Trophoblast cell (in vitro differentiated cells and primary cell): Measurements from ENCODE around the gene CA11.

Experiments
- DNase-seq, 2 donors: peaks; one replicate each; pipeline ENCODE4 v3.0.0-alpha.2; 2016
- H2AFZ ChIP-seq: 2 replicates; pipeline ENCODE4 v1.6.1; 2013; ENCODE audit warnings: low read length, moderate library complexity, mild to moderate bottlenecking; ENCODE audit not compliant: insufficient read depth, poor library complexity
- H2AK5ac ChIP-seq: 2 replicates; pipeline ENCODE4 v1.6.1; 2013; ENCODE audit warnings: mild to moderate bottlenecking, low read length
- H2BK120ac ChIP-seq: 2 replicates; pipeline ENCODE4 v1.6.1; 2013; ENCODE audit warnings: low read length, mild to moderate bottlenecking, moderate library complexity; ENCODE audit not compliant: insufficient read depth, poor library complexity
- H2BK12ac ChIP-seq: 2 replicates; pipeline ENCODE4 v1.6.1; 2013; ENCODE audit warnings: mild to moderate bottlenecking, low read length, moderate library complexity
- H2BK5ac ChIP-seq: 2 replicates; pipeline ENCODE4 v1.6.1; 2013; ENCODE audit warnings: low read length, low read depth, moderate library complexity, mild to moderate bottlenecking; ENCODE audit not compliant: poor library complexity
- H3K14ac ChIP-seq: 2 replicates; pipeline ENCODE4 v1.6.1; 2013; ENCODE audit warnings: mild to moderate bottlenecking, low read length
- H3K18ac ChIP-seq: 2 replicates; pipeline ENCODE4 v1.6.1; 2013; ENCODE audit warnings: mild to moderate bottlenecking, low read length
- H3K23ac ChIP-seq: 2 replicates; pipeline ENCODE4 v1.6.1; 2013; ENCODE audit warnings: low read length
- H3K27ac ChIP-seq: 2 replicates; pipeline ENCODE4 v1.5.1; 2013; ENCODE audit warnings: low read depth, mild to moderate bottlenecking, inconsistent platforms, low read length, moderate library complexity
- H3K27me3 ChIP-seq: 2 replicates; pipeline ENCODE4 v1.6.1; 2013; ENCODE audit warnings: inconsistent platforms, mild to moderate bottlenecking, low read length, moderate library complexity; ENCODE audit not compliant: insufficient read depth
- H3K36me3 ChIP-seq, 2 experiments: 1 replicate in 1 of 2; 2 replicates in 1 of 2; pipeline ENCODE4 v1.6.1; 2013; ENCODE audit warnings: low read length in 2 of 2, mild to moderate bottlenecking in 2 of 2, moderate library complexity in 1 of 2; ENCODE audit not compliant: insufficient read depth in 2 of 2, control insufficient read depth in 1 of 2
- H3K4ac ChIP-seq: 2 replicates; pipeline ENCODE4 v1.6.1; 2013; ENCODE audit warnings: low read depth, mild to moderate bottlenecking, low read length, moderate library complexity
- H3K4me1 ChIP-seq, 2 experiments: 1 replicate in 1 of 2; 2 replicates in 1 of 2; pipeline ENCODE4 v1.6.1; 2013; ENCODE audit warnings: low read length in 2 of 2, mild to moderate bottlenecking in 2 of 2, moderate library complexity in 1 of 2; ENCODE audit not compliant: insufficient read depth in 2 of 2, control insufficient read depth in 1 of 2
- H3K4me2 ChIP-seq: 2 replicates; pipeline ENCODE4 v1.6.1; 2013; ENCODE audit warnings: inconsistent platforms, mild to moderate bottlenecking, low read length, moderate library complexity
- H3K4me3 ChIP-seq: 2 replicates; pipeline ENCODE4 v1.5.1; 2013; ENCODE audit warnings: mild to moderate bottlenecking, low read depth, low read length, inconsistent platforms
- H3K79me1 ChIP-seq: one replicate; pipeline ENCODE4 v1.6.1; 2013; ENCODE audit warnings: low read length
- H3K79me2 ChIP-seq: 2 replicates; pipeline ENCODE4 v1.6.1; 2013; ENCODE audit warnings: low read length, mild to moderate bottlenecking; ENCODE audit not compliant: control insufficient read depth, insufficient read depth, poor library complexity
- H3K9ac ChIP-seq: 2 replicates; pipeline ENCODE4 v1.6.1; 2013; ENCODE audit warnings: mild to moderate bottlenecking, low read length
- H3K9me3 ChIP-seq: 2 replicates; pipeline ENCODE4 v1.6.1; 2013; ENCODE audit warnings: low read depth, mild to moderate bottlenecking, control low read depth, inconsistent platforms, low read length; ENCODE audit not compliant: insufficient read depth
- H4K12ac ChIP-seq: 2 replicates; pipeline ENCODE4 v1.6.1; 2013; ENCODE audit warnings: low read depth, mild to moderate bottlenecking, low read length, moderate library complexity
- H4K8ac ChIP-seq: 2 replicates; pipeline ENCODE4 v1.6.1; 2013; ENCODE audit warnings: low read depth, mild to moderate bottlenecking, low read length, moderate library complexity
- H4K91ac ChIP-seq: one replicate; pipeline ENCODE4 v1.6.1; 2013; ENCODE audit warnings: low read depth, mild to moderate bottlenecking, low read length, moderate library complexity
- WGBS: extraction: QIAGEN DNeasy Blood & Tissue Kit; methylation state at CpG from one replicate; pipeline ENCODE4 v1.1.7; 2013; ENCODE audit warnings: missing lambda C conversion rate; ENCODE audit not compliant: insufficient read length, insufficient coverage; ENCODE audit errors: extremely low coverage; 5-methylcytosine and 5-hydroxymethylcytosine counted together

CA11 gene

GRCh38 chr19:48646722-48647216 lies 782 bp upstream of the CA11 start:
- Histone ChIP-seq H3K79me1 (no peaks in the 10 kb centered on the region), H3K4me2 (peak overlapping the region; percentile 90), H2AK5ac (no peak overlapping the region), H2BK5ac (no peak overlapping the region), H4K91ac (no peak overlapping the region), H3K36me3 (no peaks in the 10 kb centered on the region), H3K27me3 (no peaks in the 10 kb centered on the region), H4K12ac (no peak overlapping the region), H2AFZ (no peak overlapping the region), H3K27ac (no peak overlapping the region), H3K4me3 (no peak overlapping the region), H3K23ac (no peak overlapping the region), H3K18ac (no peak overlapping the region), H3K4ac (no peak overlapping the region), H2BK12ac (no peak overlapping the region), H3K9ac (no peak overlapping the region), H3K9me3 (peaks cover 2% of the 10 kb centered on the region), H3K79me2 (no peaks in the 10 kb centered on the region), H3K14ac (no peak overlapping the region), H2BK120ac (no peak overlapping the region), H3K4me1 (peaks cover 6 to 13% of the 10 kb centered on the region in 2 experiments), H4K8ac (no peak overlapping the region)
- WGBS: no CpG with 5 or more reads among the region's 10 CpGs
- DNase-seq: no peak

DNA sequence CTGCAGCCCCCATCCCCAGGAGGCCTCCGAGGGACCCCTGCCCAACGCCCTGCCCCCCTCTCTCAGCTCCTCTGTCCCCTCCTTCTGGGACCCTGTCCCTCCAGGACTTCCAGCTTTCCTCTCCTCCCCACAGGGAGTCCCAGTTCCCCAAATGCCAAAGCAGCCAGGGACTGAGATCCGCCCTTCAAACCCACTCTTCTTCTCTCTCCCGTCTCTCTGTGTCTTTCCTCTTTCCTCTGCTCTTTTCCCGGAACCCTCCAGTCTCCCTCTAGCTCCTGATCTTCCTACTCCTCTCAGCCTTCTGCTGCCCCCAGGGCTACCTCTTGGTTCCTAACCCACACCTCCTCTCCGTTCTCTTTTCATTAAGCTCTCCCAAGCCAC lies 377 bp downstream of the CA11 start:
- Histone ChIP-seq H4K12ac (no peak overlapping the region), H2BK120ac (no peak overlapping the region), H3K36me3 (no peaks in the 10 kb centered on the region), H3K4me2 (peak overlapping the region; percentile 90), H3K23ac (no peak overlapping the region), H3K27me3 (no peaks in the 10 kb centered on the region), H3K79me1 (no peaks in the 10 kb centered on the region), H3K4ac (no peak overlapping the region), H3K18ac (no peak overlapping the region), H4K8ac (peak overlapping the region; percentile 59), H3K4me3 (no peak overlapping the region), H3K9me3 (no peaks in the 10 kb centered on the region), H2AFZ (peak overlapping the region; percentile 12), H2AK5ac (no peak overlapping the region), H3K27ac (no peak overlapping the region), H3K9ac (no peak overlapping the region), H3K14ac (no peak overlapping the region), H2BK5ac (no peak overlapping the region), H2BK12ac (no peak overlapping the region), H4K91ac (no peak overlapping the region), H3K79me2 (no peaks in the 10 kb centered on the region), H3K4me1 (peaks cover 6 to 13% of the 10 kb centered on the region in 2 experiments)
- DNase-seq: no peak
- no CpG with 5 or more reads among the region's 6 CpGs for WGBS

DNA sequence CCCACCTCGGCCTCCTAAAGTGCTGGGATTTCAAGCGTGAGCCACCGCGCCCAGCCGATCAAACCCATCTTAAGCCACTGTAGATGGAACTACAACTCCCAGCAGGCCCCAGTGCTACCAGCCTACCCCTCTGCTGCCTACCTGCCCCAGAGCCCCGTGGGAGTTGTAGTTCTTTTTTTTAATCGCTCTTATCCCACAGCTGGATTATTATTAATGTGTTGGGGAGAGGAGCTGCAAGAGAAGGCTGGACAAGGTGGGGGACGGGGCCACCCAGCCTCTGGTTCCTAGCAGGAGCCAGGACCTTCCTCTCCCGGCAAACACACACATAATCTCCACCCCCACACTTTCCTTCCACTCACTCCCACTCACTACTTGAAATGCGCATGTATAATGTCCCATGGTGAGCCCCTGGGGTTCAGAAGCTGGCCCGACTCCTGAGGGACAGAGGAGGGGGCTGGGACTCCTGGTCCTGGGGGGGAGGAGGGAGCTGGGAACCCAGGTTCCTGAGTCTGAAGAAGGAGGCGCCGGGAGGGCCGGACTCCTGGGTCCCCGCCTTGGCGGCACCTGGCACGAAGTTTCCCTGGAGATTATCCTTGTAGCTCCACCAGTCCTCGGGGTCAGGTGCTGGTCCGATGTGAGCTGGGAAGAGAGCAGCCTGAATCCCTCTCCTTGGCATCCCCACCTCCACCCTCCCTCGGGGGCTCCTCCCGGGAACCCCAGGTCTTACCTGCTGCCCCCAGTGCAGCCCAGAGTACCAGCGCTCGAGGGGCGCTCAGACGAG lies 958 bp downstream of the CA11 start:
- peak; percentile 53 to 71 for DNase-seq
- H2AFZ ChIP-seq: peak overlapping the region; percentile 12
- no peak overlapping the region for H2AK5ac ChIP-seq
- WGBS: no CpG with 5 or more reads among the region's 25 CpGs
- H3K9me3 ChIP-seq: no peaks in the 10 kb centered on the region
- H3K36me3 ChIP-seq: no peaks in the 10 kb centered on the region
- H3K4me2 ChIP-seq: peak overlapping the region; percentile 90
- no peak overlapping the region for H3K18ac ChIP-seq
- H2BK120ac ChIP-seq: no peak overlapping the region
- no peak overlapping the region for H3K23ac ChIP-seq
- peak overlapping the region; percentile 59 for H4K8ac ChIP-seq
- peaks cover 6 to 13% of the 10 kb centered on the region in 2 experiments for H3K4me1 ChIP-seq
- no peak overlapping the region for H3K4ac ChIP-seq
- no peaks in the 10 kb centered on the region for H3K27me3 ChIP-seq
- H3K14ac ChIP-seq: no peak overlapping the region
- H3K79me1 ChIP-seq: no peaks in the 10 kb centered on the region
- H2BK12ac ChIP-seq: no peak overlapping the region
- H3K79me2 ChIP-seq: no peaks in the 10 kb centered on the region
- no peak overlapping the region for H2BK5ac ChIP-seq
- no peak overlapping the region for H3K27ac ChIP-seq
- no peak overlapping the region for H4K91ac ChIP-seq
- H3K9ac ChIP-seq: no peak overlapping the region
- H3K4me3 ChIP-seq: no peak overlapping the region
- no peak overlapping the region for H4K12ac ChIP-seq

DNA sequence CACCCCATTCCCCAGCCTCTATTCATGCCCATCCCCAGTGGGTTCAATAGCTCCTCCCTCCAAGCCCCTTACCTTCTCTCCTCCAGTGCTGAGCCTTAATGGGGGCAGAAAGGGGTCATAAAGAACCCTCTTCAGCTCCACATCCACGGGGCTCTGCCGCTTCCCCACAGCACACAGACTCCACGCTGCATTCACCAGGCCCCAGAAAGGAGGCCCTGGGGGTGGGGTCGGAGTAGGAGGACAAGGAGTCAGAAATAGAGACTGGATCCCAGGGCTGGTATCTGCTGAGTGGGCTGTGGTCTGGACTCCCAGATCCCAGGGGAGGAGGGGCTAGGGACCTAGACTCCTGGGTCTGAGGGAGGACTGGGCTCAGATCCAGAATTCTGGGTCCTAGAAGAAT lies 1.6 kb downstream of the CA11 start:
- no CpG with 5 or more reads among the region's 4 CpGs for WGBS
- no peaks in the 10 kb centered on the region for H3K36me3 ChIP-seq
- H3K27me3 ChIP-seq: no peaks in the 10 kb centered on the region
- H3K27ac ChIP-seq: no peak overlapping the region
- H3K79me2 ChIP-seq: no peaks in the 10 kb centered on the region
- no peak overlapping the region for H2BK120ac ChIP-seq
- H3K18ac ChIP-seq: no peak overlapping the region
- H2BK12ac ChIP-seq: no peak overlapping the region
- H3K4me3 ChIP-seq: no peak overlapping the region
- peaks cover 6 to 13% of the 10 kb centered on the region in 2 experiments for H3K4me1 ChIP-seq
- H3K14ac ChIP-seq: no peak overlapping the region
- no peak overlapping the region for H2AFZ ChIP-seq
- H4K12ac ChIP-seq: no peak overlapping the region
- no peak overlapping the region for H4K91ac ChIP-seq
- no peak overlapping the region for H3K4ac ChIP-seq
- H2AK5ac ChIP-seq: no peak overlapping the region
- H3K23ac ChIP-seq: no peak overlapping the region
- H4K8ac ChIP-seq: no peak overlapping the region
- no peaks in the 10 kb centered on the region for H3K79me1 ChIP-seq
- no peak overlapping the region for H2BK5ac ChIP-seq
- H3K4me2 ChIP-seq: no peak overlapping the region
- DNase-seq: no peak
- H3K9ac ChIP-seq: no peak overlapping the region
- no peaks in the 10 kb centered on the region for H3K9me3 ChIP-seq
